ENCODE measurements around the gene RIPK3.
A peak's percentile ranks its signal among the peaks of the same experiment; 100 is the strongest.

Gene RIPK3

DNA sequence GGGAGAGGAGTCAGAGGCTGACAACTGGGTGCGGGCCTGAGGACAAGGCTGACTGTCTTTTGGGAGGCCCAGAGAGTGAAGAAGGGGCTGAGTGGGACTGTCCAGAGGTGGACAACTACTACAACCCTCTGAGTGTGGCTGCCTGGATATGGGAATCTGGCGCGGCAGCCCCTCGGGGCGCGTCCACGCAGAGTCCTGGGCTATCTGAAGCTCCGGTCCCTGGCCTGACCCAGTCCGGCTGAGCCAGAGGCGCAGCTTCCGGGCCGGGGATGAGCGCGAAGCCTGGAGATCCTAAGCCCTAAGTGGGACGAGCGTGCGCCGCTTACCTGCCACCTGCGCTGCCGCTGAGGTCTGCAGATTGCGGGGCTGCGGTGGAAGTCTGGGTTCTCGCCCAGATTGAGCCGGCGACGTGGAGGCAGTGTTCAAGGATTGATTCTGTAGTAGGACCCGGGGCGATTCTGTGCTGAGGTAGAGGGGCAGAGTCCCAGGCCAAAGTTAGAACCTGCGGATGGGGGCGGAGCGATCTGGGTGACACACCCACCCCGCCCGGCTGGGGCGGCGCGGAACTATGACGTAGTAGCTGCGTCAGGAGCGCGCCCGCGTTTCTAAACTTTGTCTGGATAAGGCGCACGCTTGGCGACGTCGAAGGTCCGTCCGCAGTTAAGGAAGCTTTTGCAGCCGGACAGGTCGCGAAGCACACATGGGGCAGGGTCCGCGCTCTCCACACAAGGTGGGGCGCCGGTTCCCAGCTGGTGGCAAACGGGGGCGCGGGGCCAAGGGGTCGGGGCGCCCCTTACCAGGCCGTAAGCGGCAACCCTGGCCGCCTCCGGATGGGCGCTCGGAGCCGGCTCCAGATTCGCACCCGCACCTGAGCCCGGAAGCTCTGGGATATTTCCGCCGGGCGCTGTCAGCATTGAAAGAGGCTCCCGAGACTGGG is 40.3 kb downstream of the RIPK3 start, which contains the start of the genes DHRS1 and NOP9:
Gene DHRS1, minus strand, starts transcription at position 526 of the 937 bp plus-strand sequence. CDS start 674 bp downstream, outside the sequence.
Gene NOP9, plus strand, starts transcription at position 596 of the 937 bp plus-strand sequence. Its CDS starts 105 bp downstream, at position 701.
- peak; percentile 94 for DNase-seq

DNA sequence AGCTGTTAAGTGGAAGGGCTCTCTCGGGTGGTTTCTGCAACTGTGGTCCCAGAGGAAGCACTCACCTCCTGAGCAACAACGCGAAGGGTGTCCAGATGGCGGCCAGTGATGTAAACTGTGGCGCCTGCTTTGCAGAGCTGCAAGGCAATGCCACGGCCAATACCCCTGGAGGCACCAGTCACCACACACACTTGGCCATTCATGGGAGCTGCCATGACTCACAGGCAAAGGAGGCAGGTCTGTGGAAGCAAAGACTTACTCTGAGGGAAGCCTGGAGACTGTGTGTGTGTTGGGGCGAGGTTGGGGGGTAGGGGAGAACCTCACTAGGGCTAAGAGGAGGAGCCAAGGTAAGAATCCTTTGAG is 40.9 kb downstream of the RIPK3 start:
- peak; percentile 18 for DNase-seq

DNA sequence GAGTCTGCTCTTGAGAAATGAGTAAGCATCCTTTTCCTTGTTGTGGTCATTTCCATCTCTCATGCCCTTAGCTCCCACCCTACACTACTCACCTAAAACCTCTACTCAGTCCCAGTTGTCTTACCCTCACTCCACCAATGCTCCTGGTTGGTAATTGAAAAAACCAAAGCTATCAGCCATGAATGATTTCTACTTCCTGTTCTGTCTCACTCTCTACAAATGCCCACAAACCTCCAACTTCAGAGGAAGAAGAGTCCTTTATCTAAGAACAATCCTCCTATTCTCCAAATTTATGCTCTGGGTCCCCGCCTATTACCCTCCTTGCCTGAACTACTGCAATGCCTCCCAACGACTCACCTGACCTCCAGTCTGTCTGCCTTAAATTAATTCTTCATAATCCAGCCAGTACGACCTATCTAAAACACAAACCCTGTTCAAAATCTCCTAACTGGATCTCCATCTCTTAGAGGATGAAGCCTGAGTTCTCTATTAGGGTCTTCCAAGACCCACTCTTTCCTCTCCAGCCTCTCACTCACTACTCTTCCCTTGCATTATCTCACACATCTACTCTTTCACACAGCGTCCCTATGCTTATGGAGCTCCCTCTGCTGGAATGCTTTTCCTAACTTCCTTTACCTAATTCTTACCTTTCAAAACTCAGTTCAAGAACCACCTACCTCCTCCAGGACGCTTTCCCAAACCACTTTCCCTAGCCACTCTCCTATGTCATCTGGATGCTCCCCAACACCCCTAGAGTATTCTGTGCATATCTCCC is 42.4 kb downstream of the RIPK3 start:
- DNase-seq: no peak

DNA sequence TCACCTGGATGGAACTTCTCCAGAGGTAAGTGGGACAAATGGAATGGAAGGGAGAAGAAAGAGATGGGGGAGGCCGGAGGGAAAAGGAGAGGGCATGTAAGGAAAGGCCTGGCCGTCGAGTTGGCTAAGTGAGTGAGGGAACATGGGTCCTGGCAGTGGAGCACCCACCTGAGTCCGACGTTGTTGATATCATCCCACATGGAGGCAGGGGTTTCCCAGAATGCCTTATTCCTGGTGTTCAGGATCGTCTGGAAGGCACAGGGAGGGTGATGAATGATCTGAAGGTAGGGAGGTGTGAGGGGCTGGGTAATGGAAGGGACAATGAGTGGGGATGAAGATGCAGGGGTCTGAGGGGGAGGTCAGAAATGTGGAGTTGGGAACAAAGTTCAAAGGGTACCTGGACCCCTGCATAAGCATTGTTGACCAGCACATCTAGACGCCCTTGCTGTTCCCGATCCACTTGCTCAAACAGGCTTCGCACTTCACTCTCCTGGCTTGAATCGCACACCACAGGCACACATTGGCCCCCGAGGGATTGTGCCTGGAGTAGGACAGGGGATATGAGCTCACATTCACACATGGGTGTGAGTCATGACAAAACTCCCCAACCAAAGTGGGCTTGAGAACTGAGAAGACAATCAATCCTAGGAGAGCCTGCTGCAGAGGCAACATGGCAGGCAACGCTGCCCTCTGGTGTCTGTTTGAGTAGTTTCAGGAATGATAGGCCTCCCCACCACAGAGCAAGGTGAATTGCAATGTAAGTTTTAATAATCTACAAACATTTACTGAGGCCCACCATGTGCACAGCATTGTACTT is 43.2 kb downstream of the RIPK3 start:
- peak; percentile 78 for DNase-seq

DNA sequence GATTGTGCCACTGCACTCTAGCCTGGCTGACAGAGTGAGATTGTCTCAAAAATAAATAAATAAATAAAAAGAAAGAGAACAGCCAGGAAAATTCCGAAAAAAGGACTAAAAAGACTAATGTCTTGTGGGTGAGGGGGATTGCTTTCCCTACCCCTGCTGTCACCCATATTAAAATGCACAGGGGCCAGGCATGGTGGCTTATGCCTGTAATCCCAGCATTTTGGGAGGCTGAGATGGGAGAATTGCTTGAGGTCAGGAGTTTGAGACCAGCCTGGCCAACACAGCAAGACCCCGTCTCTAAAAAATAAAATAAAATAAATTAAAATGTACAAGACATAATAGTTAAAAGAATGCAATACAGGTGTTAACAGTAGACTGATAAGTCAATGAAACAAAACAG is 46.3 kb downstream of the RIPK3 start:
- no peak for DNase-seq

DNA sequence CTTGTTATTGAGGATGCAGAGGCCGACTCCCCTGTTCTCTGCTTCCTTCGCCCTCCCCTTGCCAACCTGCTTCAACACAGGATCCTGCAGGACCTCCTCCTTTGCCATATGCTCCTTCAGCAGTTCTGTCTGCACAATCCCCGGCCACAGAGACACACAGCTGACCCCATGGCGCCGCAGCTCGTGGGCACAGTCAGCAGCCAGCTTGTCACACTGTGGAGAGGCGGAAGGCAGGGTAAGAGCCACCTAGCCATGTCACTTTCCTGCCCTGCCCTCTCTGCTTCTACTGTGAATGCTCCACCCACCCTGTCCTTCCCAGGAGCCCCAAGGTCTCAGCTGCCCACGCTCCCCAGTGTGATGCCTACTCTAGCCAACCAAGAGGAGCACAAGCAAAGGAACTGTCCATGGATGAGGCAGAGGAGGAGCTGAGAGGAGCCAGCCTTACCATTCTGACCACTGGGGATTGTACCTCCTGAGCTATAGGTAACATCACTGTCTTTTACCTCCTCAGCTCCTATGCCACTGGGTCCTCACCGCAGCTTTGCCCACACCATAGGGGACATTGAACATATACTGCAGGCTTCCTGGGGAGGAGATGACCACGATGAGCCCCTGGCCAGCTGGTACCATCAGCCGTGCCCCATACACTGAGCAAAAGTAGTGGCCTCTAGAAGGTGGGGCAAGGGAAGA is 47.5 kb downstream of the RIPK3 start:
- DNase-seq: no peak

DNA sequence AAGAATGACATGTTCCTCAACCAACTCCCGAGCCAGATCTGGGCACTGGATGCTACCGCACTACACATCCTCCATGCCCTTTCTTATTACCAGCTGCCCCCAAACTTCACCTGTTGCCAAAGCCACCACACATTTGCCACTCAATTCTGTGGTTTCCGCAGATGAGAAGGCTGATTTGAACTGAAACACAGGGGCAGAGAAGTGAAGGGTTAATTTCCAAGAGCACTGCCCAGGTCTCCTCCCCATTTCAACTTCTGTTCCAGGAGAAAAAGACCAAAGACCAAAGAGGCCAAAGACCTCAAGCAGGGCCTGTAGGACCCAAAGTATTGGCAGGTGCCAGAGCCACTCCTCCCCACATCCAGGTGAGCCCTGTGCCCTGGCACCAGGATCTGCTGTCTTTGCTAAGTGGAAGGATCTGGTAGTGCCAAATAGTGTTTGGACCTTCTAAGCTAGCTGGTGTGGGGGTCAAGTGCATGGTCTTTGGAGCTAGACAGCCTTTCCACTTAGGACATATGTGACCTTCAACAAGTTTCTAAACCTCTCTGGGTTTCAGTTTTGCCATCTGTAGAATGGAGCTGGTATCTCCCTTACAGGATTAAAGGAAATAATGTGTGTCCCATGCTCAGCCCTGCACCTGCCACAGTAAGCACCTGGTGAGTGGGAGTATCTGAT is 48.2 kb downstream of the RIPK3 start:
- DNase-seq: no peak

DNA sequence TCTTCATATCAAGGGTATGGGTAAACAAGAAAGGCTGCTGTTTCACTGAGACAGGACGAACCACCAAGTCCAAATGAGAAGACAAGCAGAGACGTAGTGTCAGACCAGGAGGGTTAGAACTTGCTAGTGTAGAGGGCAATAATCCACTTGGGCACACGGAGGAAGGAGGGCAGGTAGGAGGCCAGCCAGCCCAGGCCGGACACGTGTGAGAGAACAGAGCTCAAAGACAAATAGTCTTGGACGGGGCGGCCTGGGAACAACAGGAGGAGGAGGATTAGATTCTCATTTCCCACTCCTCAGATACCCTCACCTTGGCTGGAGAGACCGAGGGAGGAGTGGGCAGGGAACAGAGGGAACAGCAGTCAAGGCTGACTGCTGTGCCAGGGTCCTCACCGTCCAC is 49.0 kb downstream of the RIPK3 start:
- DNase-seq: no peak

DNA sequence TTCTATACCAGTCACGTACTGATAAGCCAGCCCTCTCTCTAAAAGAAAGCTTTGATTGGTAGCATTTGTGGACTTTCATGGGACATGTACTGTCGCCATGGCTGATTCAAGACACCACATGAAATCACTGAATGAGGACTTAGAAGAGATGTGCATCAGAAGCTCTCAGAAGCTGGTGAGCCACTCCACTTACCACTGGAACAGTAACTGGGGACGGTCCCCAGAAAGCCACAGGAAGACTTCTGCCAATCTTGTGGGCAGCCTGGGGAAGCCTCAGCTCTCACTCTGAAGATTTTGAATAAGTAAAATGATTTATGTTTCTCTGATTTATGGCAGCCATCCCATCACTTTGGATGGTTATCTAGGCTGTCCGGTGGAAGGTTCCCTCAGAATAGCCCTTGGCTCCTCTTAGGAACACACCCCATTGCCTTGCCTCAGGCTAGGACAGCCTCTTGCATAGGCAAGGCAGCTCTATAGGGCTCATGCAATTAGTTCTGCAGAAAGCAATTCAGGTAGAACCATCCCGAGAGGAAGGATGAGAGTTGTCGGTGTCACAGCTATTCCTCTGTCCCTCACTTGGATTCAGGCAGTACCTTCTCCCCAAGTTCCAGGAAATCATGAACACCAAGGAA is 50.0 kb downstream of the RIPK3 start:
- no peak for DNase-seq

DNA sequence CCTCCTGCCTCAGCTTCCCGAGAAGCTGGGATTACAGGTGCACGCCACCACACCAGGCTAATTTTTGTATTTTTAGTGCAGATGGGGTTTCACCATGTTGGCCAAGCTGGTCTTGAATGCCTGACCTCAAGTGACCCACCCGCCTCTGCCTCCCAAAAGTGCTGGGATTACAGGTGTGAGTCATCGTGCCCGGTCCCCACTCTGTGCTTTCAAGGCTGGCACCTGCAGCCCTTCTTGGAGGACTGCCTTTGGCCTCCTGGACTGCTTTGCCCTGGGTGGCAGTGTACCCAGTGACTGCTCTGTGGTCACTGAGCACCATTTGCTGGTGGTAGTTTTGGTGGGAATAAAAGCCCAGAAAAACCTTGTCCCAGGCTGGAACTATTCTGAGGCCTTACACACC is 52.8 kb downstream of the RIPK3 start:
- no peak for DNase-seq

Measured in CD4-positive, alpha-beta T cell treated with Interleukin-17A for 4 hours (primary cell).